ENCODE data around the gene PLPP2. TPM values are rescaled to one million over a fixed set of nuclear protein-coding genes. Genes with fewer than 3 reads are reported as not detected.

The PLPP2 gene
- total and polyA plus RNA-seq, 2 of the 13 experiments (the other 11 are each of a cell fraction or from before 2014, with no cell fraction given): not detected

- Histone ChIP-seq H3K9ac (ENCODE audit: insufficient read depth, low read depth, low read length) (no peak overlapping the region), H3K4me2 (ENCODE audit: low read depth, low read length) (peak overlapping the region; percentile 18; the same call in 1 of the 2 replicates), H3K36me3 (replicated peaks in 1 of 2; ENCODE audit: control insufficient read depth in 1 of 2, insufficient read depth in 2 of 2, low read length in 2 of 2) (no peaks in the 10 kb centered on the region), H3K27me3 (ENCODE audit: control insufficient read depth in 1 of 2, insufficient read depth in 2 of 2, low read length in 2 of 2) (peaks cover 4 to 36% of the 10 kb centered on the region in 2 experiments), H3K79me2 (ENCODE audit: insufficient read depth, low read length) (no peaks in the 10 kb centered on the region), H3K4me3 (replicated peaks in 1 of 3; ENCODE audit: insufficient read depth in 1 of 3, low read depth in 2 of 3, low read length in 3 of 3) (peak overlapping the region in 1 of 3 experiments; percentile 23; a peak in 1 of 6 replicates), H4K20me1 (ENCODE audit: insufficient read depth, low read length) (0 out of 2 replicates have a peak, but pooled peaks cover 2% of the 10 kb centered on the region), H3K4me1 (ENCODE audit: insufficient read depth, low read length) (peaks cover 39% of the 10 kb centered on the region), H3K27ac (ENCODE audit: extremely low read length, insufficient read depth, low read length) (no peak overlapping the region), H2AFZ (ENCODE audit: low read length) (no peak overlapping the region), H3K9me3 (ENCODE audit: low read length) (no peaks in the 10 kb centered on the region)
- POLR2A ChIA-PET: no interaction called here
- no TSS peak for BruUV-seq (replicated peaks)
- intact Hi-C loops (cut with micrococcal nuclease; ENCODE audit: unreplicated experiment): no loop called here
- 49% methylated on average over 31 of the region's 71 CpGs for WGBS (ENCODE audit: low lambda C conversion rate)
- in situ Hi-C loops (cut with HindIII; ENCODE audit: extremely low pct_ligation_motif_present, low pct_unique_long_range_greater_than_20kb): no loop called here
- FAIRE-seq (no peak), DNase-seq (ENCODE audit: low spot score) (no peak), ATAC-seq (peak; percentile 9; the same call in 2 of the 3 replicates)
- CTCF ChIA-PET (ENCODE audit: low intra/inter-chr PET ratio, low total read pairs): no interaction called here
- TF ChIP-seq, protein P1, sequence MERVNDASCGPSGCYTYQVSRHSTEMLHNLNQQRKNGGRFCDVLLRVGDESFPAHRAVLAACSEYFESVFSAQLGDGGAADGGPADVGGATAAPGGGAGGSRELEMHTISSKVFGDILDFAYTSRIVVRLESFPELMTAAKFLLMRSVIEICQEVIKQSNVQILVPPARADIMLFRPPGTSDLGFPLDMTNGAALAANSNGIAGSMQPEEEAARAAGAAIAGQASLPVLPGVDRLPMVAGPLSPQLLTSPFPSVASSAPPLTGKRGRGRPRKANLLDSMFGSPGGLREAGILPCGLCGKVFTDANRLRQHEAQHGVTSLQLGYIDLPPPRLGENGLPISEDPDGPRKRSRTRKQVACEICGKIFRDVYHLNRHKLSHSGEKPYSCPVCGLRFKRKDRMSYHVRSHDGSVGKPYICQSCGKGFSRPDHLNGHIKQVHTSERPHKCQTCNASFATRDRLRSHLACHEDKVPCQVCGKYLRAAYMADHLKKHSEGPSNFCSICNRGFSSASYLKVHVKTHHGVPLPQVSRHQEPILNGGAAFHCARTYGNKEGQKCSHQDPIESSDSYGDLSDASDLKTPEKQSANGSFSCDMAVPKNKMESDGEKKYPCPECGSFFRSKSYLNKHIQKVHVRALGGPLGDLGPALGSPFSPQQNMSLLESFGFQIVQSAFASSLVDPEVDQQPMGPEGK (CRISPR knock-in tag; IDR thresholded peaks at IDR 0.05): 0 out of 2 replicates have a peak, but pooled peaks have one; percentile 4
- peak; percentile 52; the same call in 1 of the 2 replicates for TF ChIP-seq ZBTB33 (CRISPR knock-in tag; IDR thresholded peaks at IDR 0.05)
- TF ChIP-seq ZBTB40 (IDR thresholded peaks at IDR 0.05): no peak
- peak; percentile 51; the same call in 1 of the 2 replicates for TF ChIP-seq ZBTB40 (CRISPR knock-in tag; IDR thresholded peaks at IDR 0.05)
- TF ChIP-seq CCDC6 (CRISPR knock-in tag; IDR thresholded peaks at IDR 0.05): no peak
- peak; percentile 92 for TF ChIP-seq ZSCAN25 (CRISPR knock-in tag; IDR thresholded peaks at IDR 0.05)
- peak; percentile 61 for TF ChIP-seq HNRNPK (IDR thresholded peaks at IDR 0.05; ENCODE audit: low read depth, low read length, poor library complexity, severe bottlenecking)
Observed at GRCh38 chr19:291561-292280, 518 bp upstream of the PLPP2 start.
